GM21447 (cell line): ENCODE measurements around the gene HABP4.

ENCODE experiments used
- ATAC-seq: cut with Tn5 transposase; IDR thresholded peaks from one replicate; pipeline ENCODE4 v1.9.1; 2021; ENCODE audit not compliant: unreplicated experiment

The HABP4 gene

DNA sequence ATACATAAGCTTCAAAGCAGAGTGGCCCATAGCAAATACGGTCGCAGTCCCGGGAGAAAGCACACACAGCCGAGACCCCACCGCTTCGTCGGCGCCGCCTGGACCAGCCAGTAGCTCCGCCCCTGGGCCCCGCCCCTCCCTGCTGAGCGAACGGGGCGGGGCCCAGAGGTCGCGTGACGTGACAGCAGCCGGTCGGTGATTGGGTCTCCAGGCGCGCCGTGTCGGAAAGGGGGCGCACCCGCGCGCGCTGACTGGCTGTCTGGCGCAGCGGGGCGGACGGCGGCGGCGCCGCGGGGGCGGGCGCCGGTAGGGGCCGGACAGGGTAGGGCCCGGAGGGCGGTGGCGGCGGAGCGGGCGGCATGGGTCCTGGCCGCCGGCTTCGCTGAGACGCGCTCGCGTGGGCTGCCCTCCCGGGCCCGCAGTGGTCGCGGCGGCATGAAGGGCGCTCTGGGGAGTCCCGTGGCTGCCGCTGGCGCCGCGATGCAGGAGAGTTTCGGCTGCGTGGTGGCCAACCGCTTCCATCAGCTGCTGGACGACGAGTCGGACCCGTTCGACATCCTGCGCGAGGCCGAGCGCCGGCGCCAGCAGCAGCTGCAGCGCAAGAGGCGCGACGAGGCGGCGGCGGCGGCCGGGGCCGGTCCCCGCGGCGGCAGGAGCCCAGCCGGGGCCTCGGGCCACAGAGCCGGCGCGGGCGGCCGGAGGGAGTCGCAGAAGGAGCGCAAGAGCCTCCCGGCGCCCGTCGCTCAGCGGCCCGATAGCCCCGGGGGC, at the start of gene HABP4:
TSS of gene HABP4 (plus strand) at position 325 of the 768 bp plus-strand sequence. CDS start at position 436, 111 bp downstream.
- ATAC-seq, result peak; percentile 91

DNA sequence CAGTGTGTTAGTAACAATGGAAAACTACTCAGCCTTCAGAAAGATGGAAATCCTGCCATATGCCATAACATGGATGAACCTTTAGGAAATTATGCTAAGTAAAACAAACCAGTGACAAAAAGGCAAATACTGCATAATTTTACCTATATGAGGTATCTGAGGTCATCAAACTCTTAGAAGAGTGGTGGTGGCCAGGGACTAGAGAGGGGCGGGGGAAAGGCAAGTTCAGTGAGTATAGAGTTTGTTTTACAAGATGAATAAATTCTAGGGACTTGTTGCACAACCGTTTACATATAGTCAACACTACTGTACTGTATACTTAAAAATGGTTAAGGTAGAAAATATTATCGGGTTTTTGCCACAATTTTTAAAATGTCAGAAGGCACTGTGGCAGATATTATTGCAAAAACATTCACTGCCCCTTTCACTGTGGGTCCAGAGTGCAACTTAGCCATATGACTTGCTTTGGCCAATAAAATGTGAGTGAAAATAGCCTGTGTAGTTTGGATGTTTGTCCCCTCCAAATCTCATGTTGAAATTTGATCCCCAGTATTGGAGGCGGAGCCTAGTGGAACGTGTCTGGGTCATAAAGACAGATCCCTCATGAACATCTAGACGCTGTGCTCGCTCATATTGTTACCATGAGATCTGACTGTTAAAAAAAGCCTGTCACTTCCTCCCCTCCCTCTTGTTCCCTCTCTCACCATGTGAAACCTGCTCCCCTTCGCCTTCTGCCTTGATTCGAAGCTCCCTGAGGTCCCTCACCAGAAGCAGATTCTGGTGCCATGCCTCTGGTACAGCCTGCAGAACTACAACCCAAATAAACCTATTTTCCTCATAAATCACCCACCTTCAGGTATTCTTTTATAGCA, 41.3 kb upstream of the HABP4 start:
- ATAC-seq, result no peak

GRCh38 chr9:96411129-96411838, 38.7 kb upstream of the HABP4 start:
- ATAC-seq, result no peak

DNA sequence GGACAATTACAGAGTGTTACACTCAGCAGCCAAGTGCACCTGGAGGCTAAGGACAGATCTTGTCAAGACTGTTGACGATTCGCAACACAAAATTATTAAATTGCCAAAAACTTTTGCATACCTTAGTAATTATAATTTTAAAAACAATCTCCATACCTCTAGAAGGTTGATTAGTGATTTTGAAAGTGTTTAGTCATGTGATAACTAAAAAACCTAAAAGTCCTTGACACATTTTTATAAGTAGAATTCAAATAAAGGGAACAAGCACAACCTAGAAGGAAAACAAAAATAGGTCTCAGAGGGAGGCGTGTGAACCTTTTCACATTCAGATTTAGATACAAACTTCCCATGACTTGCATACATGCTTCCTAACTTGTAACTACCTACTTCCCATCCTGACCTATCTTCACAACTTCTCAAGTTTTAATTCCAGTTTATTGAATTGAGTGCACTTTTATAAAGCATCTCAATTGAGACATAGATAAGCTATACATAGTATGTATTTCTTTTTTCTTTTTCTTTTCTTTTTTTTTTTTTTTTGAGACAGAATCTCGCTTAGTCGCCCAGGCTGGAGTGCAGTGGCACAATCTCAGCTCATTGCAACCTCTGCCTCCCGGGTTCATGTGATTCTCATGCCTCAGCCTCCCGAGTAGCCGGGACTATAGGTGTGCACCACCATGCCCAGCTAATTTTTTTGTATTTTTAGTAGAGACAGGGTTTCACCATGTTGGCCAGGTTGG, 37.6 kb upstream of the HABP4 start:
- ATAC-seq, result no peak

- ATAC-seq, result peak; percentile 34
Measured at GRCh38 chr9:96413302-96414221, 36.4 kb upstream of the HABP4 start.

DNA sequence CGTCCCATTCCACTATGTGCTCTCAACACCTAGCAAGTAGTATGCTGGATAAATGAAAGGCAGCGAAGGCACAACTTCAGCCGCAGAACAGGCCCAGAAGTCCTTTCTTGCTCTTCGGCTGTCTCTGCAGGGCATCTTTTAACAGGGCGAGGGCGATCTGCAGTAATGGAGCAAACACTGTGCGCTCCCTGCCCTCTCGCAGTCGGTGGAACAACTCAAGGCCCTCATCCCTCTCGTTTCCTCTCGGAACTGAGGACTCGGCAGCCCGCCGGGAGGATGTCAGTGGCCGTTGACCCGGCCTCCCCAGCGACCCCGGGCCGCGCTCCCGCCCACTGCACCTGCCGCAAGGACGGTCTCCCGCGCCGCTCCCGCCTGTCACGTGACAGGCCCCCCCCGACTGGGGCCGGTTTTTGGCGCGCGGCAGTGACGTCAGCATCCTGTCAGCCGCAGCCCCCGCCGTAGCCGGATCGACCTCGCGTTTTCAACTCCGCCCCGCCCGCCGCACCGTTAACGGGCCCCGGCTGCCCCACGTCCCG, 32.9 kb upstream of the HABP4 start:
- peak; percentile 11 for ATAC-seq

GRCh38 chr9:96417661-96418082, 32.3 kb upstream of the HABP4 start:
- ATAC-seq, result no peak

DNA sequence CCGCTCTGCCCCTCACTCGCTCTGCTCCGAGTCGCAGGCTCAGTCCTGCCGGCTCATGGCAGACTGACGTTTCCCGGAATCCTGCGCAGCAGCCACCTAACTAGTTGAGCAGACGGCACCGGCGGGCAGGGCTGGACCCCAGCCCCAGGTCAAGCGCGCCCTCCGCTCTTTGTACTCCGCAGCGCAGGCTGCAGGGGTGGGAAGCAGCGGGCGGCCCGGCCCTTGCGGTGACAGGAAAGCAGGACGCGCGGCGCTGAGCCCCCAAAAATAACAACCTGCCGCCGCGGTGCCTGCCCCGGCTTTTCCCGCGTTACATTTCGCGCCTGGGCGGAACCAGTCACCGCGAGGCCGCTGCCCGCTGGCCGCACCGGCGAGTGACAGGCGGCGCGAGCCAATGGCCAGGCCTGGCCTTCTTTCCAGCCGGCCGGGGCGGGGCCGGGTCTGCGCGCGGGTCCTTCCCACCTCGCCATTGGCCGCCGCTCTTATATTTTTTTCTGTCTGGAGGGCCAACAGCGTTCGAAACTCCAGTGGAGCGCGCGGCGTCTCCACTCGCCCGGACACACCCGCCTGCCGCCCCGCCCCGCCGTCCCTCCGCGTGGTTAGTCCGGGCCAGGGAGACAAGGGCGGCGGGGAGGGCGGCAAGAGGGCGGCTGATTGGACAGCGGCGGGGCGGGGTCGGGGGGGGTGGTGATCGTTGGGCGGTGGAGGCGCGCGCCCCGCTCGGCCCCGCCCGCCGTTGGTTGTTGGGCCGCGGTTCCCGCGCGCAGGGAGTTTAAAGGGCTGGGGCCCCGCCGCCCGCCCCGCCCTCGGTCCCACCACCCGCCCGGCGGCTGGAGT, 31.7 kb upstream of the HABP4 start, which contains the start of gene ZNF367:
TSS of gene ZNF367 (minus strand) at position 288 of the 837 bp plus-strand sequence. CDS start 338 bp downstream, outside the sequence.
- ATAC-seq, result peak; percentile 56

GRCh38 chr9:96418920-96419690, 30.9 kb upstream of the HABP4 start:
- peak; percentile 36 for ATAC-seq

DNA sequence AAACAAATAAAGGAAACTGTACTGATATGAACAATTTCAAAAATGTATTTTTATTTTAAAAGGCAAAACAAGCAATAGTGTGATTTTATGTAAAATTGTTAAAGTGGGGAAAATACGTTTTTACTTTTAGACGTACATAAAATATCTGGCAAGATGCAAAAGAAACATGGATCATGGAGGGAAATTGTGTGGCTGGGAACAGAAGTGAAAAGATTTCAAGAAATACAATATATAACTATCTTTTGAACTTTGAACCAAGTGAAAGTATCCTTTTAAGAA, 30.3 kb upstream of the HABP4 start:
- no peak for ATAC-seq

- no peak for ATAC-seq
Measured at GRCh38 chr9:96420468-96421219, 29.3 kb upstream of the HABP4 start.

DNA sequence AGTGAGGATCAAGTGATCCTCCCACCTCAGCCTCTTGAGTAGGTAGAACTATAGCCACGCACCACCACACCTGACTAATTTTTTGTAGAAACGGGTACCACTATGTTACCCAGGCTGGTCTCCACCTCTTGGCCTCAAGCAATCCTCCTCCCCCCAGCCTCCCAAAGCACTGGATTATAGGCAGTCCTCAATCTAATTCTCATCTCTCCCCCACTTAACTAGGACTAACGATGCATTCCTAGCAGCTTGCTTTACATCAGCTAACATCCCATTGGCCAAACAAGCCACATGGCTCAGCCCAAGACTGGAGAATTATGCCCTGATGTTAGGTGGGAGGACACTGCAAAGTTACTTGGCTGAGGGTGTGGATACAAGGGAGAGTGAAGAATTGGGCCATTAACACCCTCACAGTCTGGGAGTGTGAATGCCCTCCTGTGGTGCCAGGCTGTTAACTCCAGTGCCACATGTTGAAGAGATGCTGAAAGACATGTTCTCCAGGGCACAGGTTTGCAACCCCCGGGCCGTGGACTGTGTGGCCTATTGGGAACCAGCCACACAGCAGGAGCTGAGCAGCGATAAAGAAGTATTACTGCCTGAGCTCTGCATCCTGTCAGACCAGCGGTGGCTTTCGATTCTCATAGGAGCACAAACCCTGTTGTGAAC, 26.5 kb upstream of the HABP4 start:
- ATAC-seq, result no peak

GRCh38 chr9:96423985-96424336, 26.0 kb upstream of the HABP4 start:
- ATAC-seq, result no peak

- no peak for ATAC-seq
Measured at GRCh38 chr9:96425500-96426169, 24.3 kb upstream of the HABP4 start.

GRCh38 chr9:96429732-96430131, 20.2 kb upstream of the HABP4 start:
- no peak for ATAC-seq

- ATAC-seq, result no peak
Measured at GRCh38 chr9:96430377-96430776, 19.6 kb upstream of the HABP4 start.
